Measurements from ENCODE around the gene VGLL3. TPM values are rescaled to one million over a fixed set of nuclear protein-coding genes. Genes with fewer than 3 reads are reported as not detected.
A peak's percentile ranks its signal among the peaks of the same experiment; 100 is the strongest.

VGLL3 gene
- total RNA-seq, 2 experiments from 2014 or later, result not detected

- H3K27ac Mint-ChIP-seq, result no peak overlapping the region
- H3K9me3 Mint-ChIP-seq, result no peaks in the 10 kb centered on the region
- no peak for DNase-seq
- no peak overlapping the region for H3K4me3 Mint-ChIP-seq
- H3K27me3 Mint-ChIP-seq, result peaks cover 20% of the 10 kb centered on the region
- no peaks in the 10 kb centered on the region for H3K36me3 Mint-ChIP-seq
- H3K4me1 Mint-ChIP-seq, result no peaks in the 10 kb centered on the region
Observed at GRCh38 chr3:86996261-86996955, 5.5 kb upstream of the VGLL3 start.

- no peak for DNase-seq
- no peaks in the 10 kb centered on the region for H3K36me3 Mint-ChIP-seq
- peaks cover 23% of the 10 kb centered on the region for H3K27me3 Mint-ChIP-seq
- H3K4me3 Mint-ChIP-seq, result no peak overlapping the region
- no peaks in the 10 kb centered on the region for H3K9me3 Mint-ChIP-seq
- H3K27ac Mint-ChIP-seq, result no peak overlapping the region
- no peaks in the 10 kb centered on the region for H3K4me1 Mint-ChIP-seq
Observed at GRCh38 chr3:86995537-86995936, 4.6 kb upstream of the VGLL3 start.

GRCh38 chr3:86993704-86994103 lies 2.8 kb upstream of the VGLL3 start:
- no peaks in the 10 kb centered on the region for H3K36me3 Mint-ChIP-seq
- peaks cover 5% of the 10 kb centered on the region for H3K4me1 Mint-ChIP-seq
- H3K27me3 Mint-ChIP-seq, result peaks cover 37% of the 10 kb centered on the region

GRCh38 chr3:86991840-86992435 lies 989 bp upstream of the VGLL3 start:
- no peak for DNase-seq
- no peak overlapping the region for H3K27ac Mint-ChIP-seq
- no peaks in the 10 kb centered on the region for H3K36me3 Mint-ChIP-seq
- H3K9me3 Mint-ChIP-seq, result no peaks in the 10 kb centered on the region
- H3K4me3 Mint-ChIP-seq, result no peak overlapping the region
- H3K27me3 Mint-ChIP-seq, result peaks cover 37% of the 10 kb centered on the region
- peaks cover 5% of the 10 kb centered on the region for H3K4me1 Mint-ChIP-seq

More at GRCh38 chr3:86993704-86994103, 2.8 kb upstream of the VGLL3 start:
- Mint-ChIP-seq H3K27ac (no peak overlapping the region), H3K9me3 (no peaks in the 10 kb centered on the region), H3K4me3 (no peak overlapping the region)
- no peak for DNase-seq

GRCh38 chr3:86991482-86991815 lies 500 bp upstream of the VGLL3 start:
- H3K4me1 Mint-ChIP-seq, result peaks cover 5% of the 10 kb centered on the region
- no peaks in the 10 kb centered on the region for H3K36me3 Mint-ChIP-seq
- no peaks in the 10 kb centered on the region for H3K9me3 Mint-ChIP-seq
- peaks cover 37% of the 10 kb centered on the region for H3K27me3 Mint-ChIP-seq
- DNase-seq, result no peak
- no peak overlapping the region for H3K27ac Mint-ChIP-seq
- no peak overlapping the region for H3K4me3 Mint-ChIP-seq

GRCh38 chr3:86990012-86990733 lies 776 bp downstream of the VGLL3 start:
- no peaks in the 10 kb centered on the region for H3K36me3 Mint-ChIP-seq
- no peak overlapping the region for H3K4me3 Mint-ChIP-seq
- peaks cover 5% of the 10 kb centered on the region for H3K4me1 Mint-ChIP-seq
- peak; percentile 5 for DNase-seq
- no peaks in the 10 kb centered on the region for H3K9me3 Mint-ChIP-seq
- peaks cover 37% of the 10 kb centered on the region for H3K27me3 Mint-ChIP-seq
- no peak overlapping the region for H3K27ac Mint-ChIP-seq

- no peaks in the 10 kb centered on the region for H3K36me3 Mint-ChIP-seq
- no peak overlapping the region for H3K27ac Mint-ChIP-seq
- H3K4me3 Mint-ChIP-seq, result no peak overlapping the region
- DNase-seq, result no peak
- peaks cover 5% of the 10 kb centered on the region for H3K4me1 Mint-ChIP-seq
- peaks cover 37% of the 10 kb centered on the region for H3K27me3 Mint-ChIP-seq
- H3K9me3 Mint-ChIP-seq, result no peaks in the 10 kb centered on the region
Observed at GRCh38 chr3:86989611-86990010, 1.3 kb downstream of the VGLL3 start.

- no peak overlapping the region for H3K4me3 Mint-ChIP-seq
- H3K27ac Mint-ChIP-seq, result no peak overlapping the region
- peaks cover 5% of the 10 kb centered on the region for H3K4me1 Mint-ChIP-seq
- H3K9me3 Mint-ChIP-seq, result no peaks in the 10 kb centered on the region
- peaks cover 35% of the 10 kb centered on the region for H3K27me3 Mint-ChIP-seq
- H3K36me3 Mint-ChIP-seq, result no peaks in the 10 kb centered on the region
- no peak for DNase-seq
Observed at GRCh38 chr3:86989006-86989405, 1.9 kb downstream of the VGLL3 start.

GRCh38 chr3:86988235-86988634 lies 2.7 kb downstream of the VGLL3 start:
- Mint-ChIP-seq H3K36me3 (no peaks in the 10 kb centered on the region), H3K4me3 (no peak overlapping the region), H3K27me3 (peaks cover 28% of the 10 kb centered on the region), H3K4me1 (peaks cover 5% of the 10 kb centered on the region), H3K9me3 (no peaks in the 10 kb centered on the region), H3K27ac (no peak overlapping the region)
- no peak for DNase-seq

GRCh38 chr3:86987421-86987715 lies 3.6 kb downstream of the VGLL3 start:
- Mint-ChIP-seq H3K4me3 (no peak overlapping the region), H3K36me3 (no peaks in the 10 kb centered on the region), H3K4me1 (peaks cover 5% of the 10 kb centered on the region), H3K27me3 (peaks cover 26% of the 10 kb centered on the region), H3K9me3 (no peaks in the 10 kb centered on the region), H3K27ac (no peak overlapping the region)
- no peak for DNase-seq

- Mint-ChIP-seq H3K36me3 (no peaks in the 10 kb centered on the region), H3K27me3 (peaks cover 21% of the 10 kb centered on the region), H3K9me3 (no peaks in the 10 kb centered on the region), H3K27ac (no peak overlapping the region), H3K4me1 (peaks cover 5% of the 10 kb centered on the region), H3K4me3 (no peak overlapping the region)
- no peak for DNase-seq
Observed at GRCh38 chr3:86986671-86987420, 4.1 kb downstream of the VGLL3 start.

- Mint-ChIP-seq H3K9me3 (no peaks in the 10 kb centered on the region), H3K4me3 (no peak overlapping the region), H3K27ac (no peak overlapping the region), H3K27me3 (peaks cover 14% of the 10 kb centered on the region), H3K36me3 (no peaks in the 10 kb centered on the region), H3K4me1 (peaks cover 5% of the 10 kb centered on the region)
- DNase-seq, result no peak
Observed at GRCh38 chr3:86985181-86985826, 5.6 kb downstream of the VGLL3 start.

- H3K36me3 Mint-ChIP-seq, result no peaks in the 10 kb centered on the region
- no peaks in the 10 kb centered on the region for H3K9me3 Mint-ChIP-seq
- H3K27ac Mint-ChIP-seq, result no peak overlapping the region
- peaks cover 5% of the 10 kb centered on the region for H3K27me3 Mint-ChIP-seq
- H3K4me1 Mint-ChIP-seq, result no peaks in the 10 kb centered on the region
- DNase-seq, result no peak
- no peak overlapping the region for H3K4me3 Mint-ChIP-seq
Observed at GRCh38 chr3:86984271-86984670, 6.7 kb downstream of the VGLL3 start.

GRCh38 chr3:86982883-86983282 lies 8.1 kb downstream of the VGLL3 start:
- H3K9me3 Mint-ChIP-seq, result no peaks in the 10 kb centered on the region

GRCh38 chr3:86978111-86978551 lies 12.8 kb downstream of the VGLL3 start:
- Mint-ChIP-seq H3K9me3 (no peaks in the 10 kb centered on the region), H3K36me3 (no peaks in the 10 kb centered on the region), H3K4me1 (no peaks in the 10 kb centered on the region), H3K27ac (no peak overlapping the region), H3K4me3 (no peak overlapping the region), H3K27me3 (no peaks in the 10 kb centered on the region)
- DNase-seq, result no peak

More at GRCh38 chr3:86982883-86983282, 8.1 kb downstream of the VGLL3 start:
- no peak for DNase-seq
- Mint-ChIP-seq H3K27me3 (no peaks in the 10 kb centered on the region), H3K27ac (no peak overlapping the region), H3K36me3 (no peaks in the 10 kb centered on the region), H3K4me1 (no peaks in the 10 kb centered on the region), H3K4me3 (no peak overlapping the region)

Data from activated naive CD8-positive, alpha-beta T cell treated with anti-CD3 and anti-CD28 coated beads for 36 hours (primary cell).